Measurements from ENCODE around the gene PLXDC1.
"Not testable (repeated sequence)": the region's sequence is repeated elsewhere in the genome, so short reads cannot be mapped to it uniquely, and the experiment has no call there.

PLXDC1 gene

DNA sequence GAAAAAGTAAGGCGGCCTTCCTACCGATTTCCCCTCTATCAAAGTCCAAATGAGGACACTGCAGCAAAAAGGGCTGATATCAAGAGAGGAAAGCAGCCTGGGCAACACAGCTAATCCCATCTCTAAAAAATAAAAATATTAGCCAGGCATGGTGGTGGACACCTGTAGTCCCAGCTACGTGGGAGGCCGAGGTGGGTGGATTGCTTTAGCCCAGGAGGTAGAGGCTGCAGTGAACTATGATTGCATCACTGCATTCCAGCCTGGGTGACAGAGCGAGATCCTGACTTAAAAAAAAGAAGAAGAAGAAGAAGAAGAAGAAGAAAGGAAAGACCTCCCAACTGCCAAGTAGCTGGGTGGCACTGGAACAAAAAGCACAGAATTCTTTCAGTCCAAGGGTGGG, 31.6 kb upstream of the PLXDC1 start:
- no peak overlapping the region for H3K27ac ChIP-seq
- no peak for DNase-seq (ENCODE audit: low read depth, low spot score)

GRCh38 chr17:39181303-39181702, 29.9 kb upstream of the PLXDC1 start:
- no peak for DNase-seq (ENCODE audit: low read depth, low spot score)
- no peak overlapping the region for H3K27ac ChIP-seq

- no peak for DNase-seq (ENCODE audit: low read depth, low spot score)
- peak overlapping the region; percentile 33 for H3K27ac ChIP-seq
Observed at GRCh38 chr17:39178536-39178935, 27.1 kb upstream of the PLXDC1 start.

- no peak for DNase-seq (ENCODE audit: low read depth, low spot score)
- no peak overlapping the region for H3K27ac ChIP-seq
Observed at GRCh38 chr17:39177256-39177655, 25.8 kb upstream of the PLXDC1 start.

- no peak for DNase-seq (ENCODE audit: low read depth, low spot score)
- no peak overlapping the region for H3K27ac ChIP-seq
Observed at GRCh38 chr17:39175695-39176093, 24.3 kb upstream of the PLXDC1 start.

- no peak for DNase-seq (ENCODE audit: low read depth, low spot score)
- H3K27ac ChIP-seq = no peak overlapping the region
Observed at GRCh38 chr17:39174920-39175694, 23.7 kb upstream of the PLXDC1 start.

GRCh38 chr17:39173526-39174274, 22.3 kb upstream of the PLXDC1 start:
- H3K27ac ChIP-seq = no peak overlapping the region
- no peak for DNase-seq (ENCODE audit: low read depth, low spot score)

- H3K27ac ChIP-seq = no peak overlapping the region
- no peak for DNase-seq (ENCODE audit: low read depth, low spot score)
Observed at GRCh38 chr17:39173080-39173479, 21.6 kb upstream of the PLXDC1 start.

DNA sequence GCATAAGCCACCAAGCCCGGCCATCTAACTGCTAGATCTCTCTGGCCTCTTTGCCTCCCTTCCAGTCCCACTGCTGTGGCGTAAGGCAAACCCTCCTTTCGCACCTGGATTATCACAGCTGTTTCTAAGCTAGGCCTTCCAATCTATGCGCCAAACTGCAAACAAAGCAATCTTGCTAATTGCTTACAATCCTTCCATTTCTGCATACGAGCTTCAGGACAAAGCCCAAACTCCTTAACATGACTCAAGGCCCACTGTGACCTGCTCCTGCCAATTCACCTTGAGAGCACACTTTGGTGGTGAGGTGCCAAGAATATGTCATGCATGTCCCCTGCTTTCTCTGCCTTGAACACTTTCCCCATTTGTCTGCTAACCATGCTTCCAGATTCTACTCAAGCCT, 20.5 kb upstream of the PLXDC1 start:
- no peak overlapping the region for H3K27ac ChIP-seq
- no peak for DNase-seq (ENCODE audit: low read depth, low spot score)

DNA sequence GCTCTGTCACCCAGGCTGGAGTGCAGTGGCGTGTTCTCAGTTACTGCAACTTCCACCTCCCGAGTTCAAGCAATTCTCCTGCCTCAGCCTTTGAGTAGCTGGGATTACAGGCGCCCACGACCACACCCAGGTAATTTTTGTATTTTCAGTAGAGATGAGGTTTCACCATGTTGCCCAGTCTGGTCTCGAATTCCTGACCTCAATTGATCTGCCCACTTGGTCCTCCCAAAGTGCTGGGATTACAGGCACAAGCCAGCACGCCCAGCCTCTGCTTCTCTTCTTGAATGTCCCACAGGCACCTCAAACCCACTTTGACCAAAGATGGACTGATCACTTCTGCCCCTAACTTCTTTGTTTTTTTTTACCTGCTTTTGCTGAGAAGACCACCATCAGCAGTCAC, 19.1 kb upstream of the PLXDC1 start:
- no peak for DNase-seq (ENCODE audit: low read depth, low spot score)

DNA sequence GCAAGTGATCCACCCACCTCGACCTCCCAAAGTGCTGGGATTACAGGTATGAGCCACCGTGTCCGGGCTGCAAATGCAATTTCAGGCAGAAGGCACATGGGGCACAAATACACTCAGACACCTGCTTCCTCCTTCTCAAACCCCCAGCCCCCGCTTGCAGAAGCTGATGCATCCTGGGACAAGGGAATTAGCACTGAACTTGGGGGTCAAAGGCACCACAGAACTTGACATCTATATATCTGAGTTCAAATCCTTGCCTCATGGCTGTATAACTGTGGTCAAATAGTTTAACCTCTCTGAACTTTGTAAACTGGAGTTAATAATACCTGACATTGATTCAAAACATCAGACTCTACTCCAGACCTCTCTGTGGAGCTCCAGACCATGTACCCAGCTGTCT, 18.7 kb upstream of the PLXDC1 start:
- H3K27ac ChIP-seq = no peak overlapping the region
- DNase-seq (ENCODE audit: low read depth, low spot score) = no peak

More for the DNA sequence above, 19.1 kb upstream of the PLXDC1 start:
- H3K27ac ChIP-seq = no peak overlapping the region

- H3K27ac ChIP-seq = no peak overlapping the region
- DNase-seq (ENCODE audit: low read depth, low spot score) = no peak
Observed at GRCh38 chr17:39169518-39169917, 18.1 kb upstream of the PLXDC1 start.

GRCh38 chr17:39169101-39169500, 17.7 kb upstream of the PLXDC1 start:
- H3K27ac ChIP-seq = no peak overlapping the region
- no peak for DNase-seq (ENCODE audit: low read depth, low spot score)

DNA sequence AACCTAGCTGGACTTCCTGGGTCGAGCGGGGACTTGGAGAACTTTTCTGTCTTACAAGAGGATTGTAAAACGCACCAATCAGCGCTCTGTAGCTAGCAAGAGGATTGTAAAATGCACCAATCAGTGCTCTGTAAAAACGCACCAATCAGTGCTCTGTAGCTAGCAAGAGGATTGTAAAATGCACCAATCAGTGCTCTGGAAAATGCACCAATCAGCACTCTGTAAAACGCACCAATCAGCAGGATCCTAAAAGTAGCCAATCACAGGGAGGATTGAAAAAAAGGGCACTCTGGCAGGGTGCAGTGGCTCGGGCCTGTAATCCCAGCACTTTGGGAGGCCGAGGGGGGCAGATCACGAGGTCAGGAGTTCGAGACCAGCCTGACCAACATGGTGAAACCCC, 17.1 kb upstream of the PLXDC1 start:
- DNase-seq (ENCODE audit: low read depth, low spot score); H3K27ac ChIP-seq: not testable (repeated sequence)

DNA sequence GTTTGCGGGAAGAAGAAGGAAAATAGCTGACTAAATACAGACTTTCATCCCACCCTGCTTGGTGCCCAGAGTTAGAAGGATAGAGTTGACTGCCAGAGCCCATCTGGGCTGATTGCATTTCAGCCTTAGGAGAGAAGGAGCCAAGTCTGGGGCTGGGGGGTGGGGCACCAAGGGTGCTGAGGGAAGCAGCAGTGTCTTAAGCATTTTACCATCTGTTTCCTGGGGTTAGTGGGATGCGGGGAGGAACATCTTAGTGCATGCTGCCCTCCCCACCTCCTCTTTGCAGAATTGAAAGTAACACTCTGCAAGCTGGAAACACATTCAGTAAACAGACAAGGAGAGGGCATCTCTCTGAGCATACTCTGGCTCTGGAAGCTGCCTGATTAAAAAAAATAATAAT, 16.0 kb upstream of the PLXDC1 start:
- DNase-seq (ENCODE audit: low read depth, low spot score) = no peak
- H3K27ac ChIP-seq = no peak overlapping the region

DNA sequence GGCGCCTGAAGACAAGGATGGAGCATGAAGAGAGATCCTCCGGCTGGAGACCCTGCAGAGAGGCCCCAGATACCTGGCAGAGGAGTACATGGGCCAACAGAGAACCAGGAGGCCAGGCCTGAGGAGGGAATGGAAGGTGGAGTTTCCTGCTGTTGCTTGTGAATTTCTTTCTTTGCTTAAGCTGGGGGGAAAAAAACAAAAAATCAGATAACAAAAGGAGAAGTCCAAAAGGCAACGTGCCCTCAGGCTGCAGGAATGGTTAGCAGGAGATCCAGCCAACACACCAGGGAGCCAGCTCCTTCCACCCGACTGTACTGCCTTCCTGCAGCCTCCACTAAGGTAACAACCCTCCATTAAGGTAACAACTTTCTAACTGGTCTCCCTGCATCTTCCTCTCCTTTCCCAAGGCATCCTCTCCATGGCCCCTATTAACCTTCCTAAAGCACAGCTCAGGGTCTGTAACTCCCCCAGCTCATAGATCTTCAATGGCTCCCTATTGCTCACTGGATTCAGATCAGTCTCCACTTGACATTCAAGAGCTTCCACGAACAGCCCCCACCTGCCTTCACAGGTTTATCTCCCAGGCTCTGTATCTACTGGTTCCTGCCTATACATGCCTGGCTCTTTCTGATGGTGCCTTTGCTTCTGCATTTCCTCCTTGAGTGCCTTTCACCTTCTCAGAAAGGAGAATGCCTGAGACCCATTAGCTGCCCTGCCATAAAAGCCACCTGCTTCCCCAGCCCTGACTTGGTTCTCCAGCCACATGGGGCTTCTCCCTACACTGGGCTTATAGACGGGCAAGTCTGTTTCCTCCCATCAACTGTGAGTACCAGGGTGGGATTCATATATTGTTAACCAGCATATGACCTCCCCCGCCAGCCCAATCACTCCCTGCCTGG, 15.2 kb upstream of the PLXDC1 start:
- no peak for DNase-seq (ENCODE audit: low read depth, low spot score)
- H3K27ac ChIP-seq = no peak overlapping the region

DNA sequence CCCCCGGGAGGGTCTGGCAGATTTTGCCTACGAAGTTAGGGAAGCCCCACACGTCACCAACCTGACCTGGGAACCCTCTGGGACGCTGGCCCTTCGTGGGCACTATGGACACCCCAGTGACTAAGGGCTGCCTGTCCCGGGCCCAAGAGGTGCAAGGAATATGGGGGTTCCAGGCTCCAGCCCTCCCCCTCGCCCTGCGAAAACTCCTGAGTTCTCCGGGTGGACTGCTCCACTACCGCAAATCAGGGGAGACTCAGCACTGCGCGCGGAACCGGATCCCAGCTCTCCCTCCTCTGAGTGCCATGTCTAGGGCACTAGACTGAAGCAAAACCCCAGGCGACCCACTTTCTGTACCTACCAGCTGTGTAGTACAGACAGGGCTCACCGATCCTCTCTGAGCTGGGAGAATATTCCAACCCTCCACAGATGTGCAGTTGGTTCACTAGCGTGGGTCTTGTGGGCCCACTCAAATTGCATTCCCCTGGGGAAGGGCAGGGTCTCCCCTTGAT, 14.5 kb upstream of the PLXDC1 start, which contains the start of gene ARL5C:
TSS of gene ARL5C (minus strand) at position 321 of the 509 bp plus-strand sequence. CDS start 401 bp downstream, outside the sequence.
- H3K27ac ChIP-seq = no peak within 1 kb of the TSS
- no peak for DNase-seq (ENCODE audit: low read depth, low spot score)

DNA sequence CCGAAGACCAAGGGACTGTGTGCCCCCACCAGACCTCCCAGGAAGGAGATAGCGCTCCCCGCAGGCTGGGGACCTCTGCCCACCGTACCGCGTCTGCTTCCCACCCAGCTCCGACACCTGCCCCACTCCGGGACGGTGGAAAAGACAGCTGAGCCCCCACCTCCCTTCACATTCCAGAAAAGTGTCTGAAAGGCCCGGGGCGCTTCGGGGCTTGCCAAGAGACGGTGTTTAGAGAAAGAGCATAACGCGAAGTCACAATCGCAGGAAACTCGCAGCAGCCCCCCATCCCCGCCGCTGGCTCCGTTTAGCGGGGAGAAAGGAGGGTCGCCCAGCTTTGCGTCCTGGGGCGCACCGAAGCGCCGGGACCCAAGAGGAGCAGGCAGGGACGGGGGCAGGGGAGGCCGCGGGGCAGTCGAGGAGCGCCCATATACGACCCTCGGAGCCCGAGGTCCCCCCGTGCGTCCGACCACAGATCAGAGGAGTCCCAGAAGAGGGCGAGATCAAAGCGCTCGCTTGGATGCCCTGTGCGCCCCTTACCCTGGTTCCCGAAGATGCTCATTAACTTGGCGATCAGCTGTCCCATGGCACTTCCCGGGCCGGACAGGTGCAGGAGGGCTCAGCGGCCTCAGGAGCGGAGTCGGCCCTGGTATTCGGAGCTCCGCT, 13.9 kb upstream of the PLXDC1 start:
- H3K27ac ChIP-seq = no peak overlapping the region
- no peak for DNase-seq (ENCODE audit: low read depth, low spot score)

DNA sequence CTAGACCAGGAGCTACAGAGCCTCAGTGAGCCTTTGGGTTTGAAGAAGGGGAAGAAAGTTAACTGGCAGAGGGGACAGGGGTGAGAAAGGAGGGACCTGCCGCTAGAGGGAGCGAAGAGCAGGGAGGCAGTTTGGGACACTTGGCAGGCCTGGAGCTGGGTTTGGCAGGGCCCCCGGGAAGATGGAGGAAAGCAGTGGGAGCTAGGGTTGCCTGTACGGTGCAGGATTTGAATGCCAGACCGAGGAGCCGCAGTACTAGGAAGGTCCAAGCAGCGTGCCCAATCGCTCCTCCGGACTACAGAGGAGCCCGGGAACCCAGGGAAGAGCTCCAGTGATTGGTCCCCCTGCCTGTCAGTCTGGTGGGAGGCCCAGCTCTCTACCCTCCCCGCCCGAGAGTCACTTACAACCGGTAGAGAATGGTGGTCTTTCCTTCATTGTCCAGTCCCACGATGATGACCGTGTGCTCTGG, 13.3 kb upstream of the PLXDC1 start:
- H3K27ac ChIP-seq = no peak overlapping the region

GRCh38 chr17:39161962-39162361, 10.5 kb upstream of the PLXDC1 start:
- no peak for DNase-seq (ENCODE audit: low read depth, low spot score)
- H3K27ac ChIP-seq = no peak overlapping the region

More for the DNA sequence above, 13.3 kb upstream of the PLXDC1 start:
- peak; percentile 31 for DNase-seq (ENCODE audit: low read depth, low spot score)
